Vagina (tissue), 2 donors: Measurements from ENCODE around the gene E2F7.

Experiments used
- CTCF ChIP-seq, 3 experiments: fragments of 450-650 bp in 2 of 3; fragments of 200-600 bp in 1 of 3; sonication (generic) in 1 of 3; IDR thresholded peaks; one replicate each; pipeline ENCODE4 v1.5.1; 2017 to 2019; ENCODE audit warnings: antibody characterized with exemption in 3 of 3, mild to moderate bottlenecking in 2 of 3, moderate library complexity in 2 of 3
- POLR2AphosphoS5 ChIP-seq, 2 donors: sonication (generic); formaldehyde crosslinking; IDR thresholded peaks; one replicate each; pipeline ENCODE4 v1.9.0; 2017; ENCODE audit warnings: antibody characterized with exemption in 2 of 2, mild to moderate bottlenecking in 2 of 2, low read depth in 1 of 2; ENCODE audit not compliant: insufficient read depth in 1 of 2

GRCh38 chr12:77010691-77011548, 54.4 kb downstream of the E2F7 start:
- peak; percentile 44 to 87 (median 76) for TF ChIP-seq CTCF (IDR thresholded peaks at IDR 0.05)
- no peak for TF ChIP-seq POLR2AphosphoS5 (IDR thresholded peaks at IDR 0.05; ENCODE audit: insufficient read depth in 1 of 2, low read depth in 1 of 2)
